ENCODE results near the gene LORICRIN.

DNA sequence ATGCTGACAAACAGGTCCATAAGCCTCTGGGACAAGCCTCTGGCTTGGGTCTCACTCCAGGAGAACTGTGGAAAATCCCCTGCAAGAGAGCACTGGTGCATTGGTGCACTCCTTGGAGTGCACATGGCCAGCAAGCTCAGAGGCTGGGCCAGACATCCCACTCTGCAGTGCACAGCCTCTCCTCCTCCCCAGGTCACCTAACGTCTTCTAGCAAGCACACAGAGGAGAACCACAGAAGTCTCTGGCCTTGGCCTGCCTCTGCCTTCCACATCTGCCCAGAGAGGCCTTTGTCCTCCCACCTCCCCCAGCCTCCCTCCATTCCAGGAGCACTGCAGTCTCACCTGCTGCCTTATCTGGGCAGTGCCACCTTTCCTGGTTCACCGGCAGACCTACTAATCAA is 49.1 kb downstream of the LORICRIN start:
- TF ChIP-seq GATA2 (IDR thresholded peaks at IDR 0.05; ENCODE audit: low read depth, low read length) (no peak), GATA3 (IDR thresholded peaks at IDR 0.05; ENCODE audit: low read depth, low read length) (no peak)

All from SH-SY5Y (cell line).